ENCODE results near the gene PCTP. TPM values are rescaled to one million over a fixed set of nuclear protein-coding genes. Genes with fewer than 3 reads are reported as not detected.

PCTP gene
- total RNA-seq, 4 donors from 2014 or later = 11.2 to 17.4 (median 11.8) TPM

GRCh38 chr17:55728361-55728760, 22.5 kb upstream of the PCTP start:
- intact Hi-C loops (cut with DNase I) = no loop called here
- H3K36me3 ChIP-seq = no peaks in the 10 kb centered on the region
- WGBS = 93% methylated on average over 3 of the region's 5 CpGs
- H3K4me1 ChIP-seq = peaks cover 24 to 84% (median 78%) of the 10 kb centered on the region in 4 donors
- H3K4me3 ChIP-seq = no peak overlapping the region
- no peak for DNase-seq (ENCODE audit: extremely low spot score)
- H3K27me3 ChIP-seq = no peaks in the 10 kb centered on the region
- TF ChIP-seq CTCF (IDR thresholded peaks at IDR 0.05) = no peak
- no peaks in the 10 kb centered on the region for H3K9me3 ChIP-seq
- peak overlapping the region; percentile 15 to 66 (median 32) for H3K27ac ChIP-seq (replicated peaks in 1 of 4)

DNA sequence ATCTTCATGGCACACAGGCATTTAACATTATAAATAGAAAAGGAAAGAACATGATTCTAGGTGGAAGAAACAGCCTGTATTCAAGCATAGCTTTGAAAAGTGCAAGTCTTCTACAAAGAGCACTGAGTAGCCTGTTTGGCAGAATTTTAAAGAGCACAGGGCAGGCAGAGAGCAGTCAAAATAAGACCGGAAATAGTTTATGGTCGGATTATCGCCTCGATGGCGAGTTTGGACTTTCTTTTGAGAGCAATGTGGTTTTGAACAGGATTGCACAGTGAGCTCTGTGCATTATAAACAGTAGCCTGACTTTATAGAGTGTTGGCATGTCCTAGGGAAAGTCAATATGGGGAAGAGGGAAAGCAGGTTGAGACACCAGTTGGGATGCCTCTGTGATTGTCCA, 22.0 kb upstream of the PCTP start:
- 79% methylated on average over 5 of the region's 5 CpGs for WGBS
- no peaks in the 10 kb centered on the region for H3K27me3 ChIP-seq
- TF ChIP-seq CTCF (IDR thresholded peaks at IDR 0.05) (no peak), EP300 (IDR thresholded peaks at IDR 0.05) (no peak), POLR2A (IDR thresholded peaks at IDR 0.05; ENCODE audit: low read depth) (no peak)
- H3K36me3 ChIP-seq = no peaks in the 10 kb centered on the region
- no peak for DNase-seq (ENCODE audit: extremely low spot score)
- intact Hi-C loops (cut with DNase I) = no loop called here
- peak overlapping the region; percentile 15 to 66 (median 32) for H3K27ac ChIP-seq (replicated peaks in 1 of 4)
- peaks cover 26 to 86% (median 82%) of the 10 kb centered on the region in 4 donors for H3K4me1 ChIP-seq
- no peak overlapping the region for H3K4me3 ChIP-seq
- no peaks in the 10 kb centered on the region for H3K9me3 ChIP-seq

- Histone ChIP-seq H3K4me3 (no peak overlapping the region), H3K27ac (replicated peaks in 1 of 4) (peak overlapping the region in 2 of 4 donors; percentile 79 to 80)
- intact Hi-C loops (cut with DNase I) = no loop called here
Measured at GRCh38 chr17:55729484-55729883, 21.4 kb upstream of the PCTP start.

GRCh38 chr17:55730380-55730779, 20.5 kb upstream of the PCTP start:
- peak overlapping the region; percentile 72 to 80 (median 80) for H3K27ac ChIP-seq (replicated peaks in 1 of 4)
- intact Hi-C loops (cut with DNase I) = no loop called here
- H3K36me3 ChIP-seq = no peaks in the 10 kb centered on the region
- peaks cover 28 to 88% (median 79%) of the 10 kb centered on the region in 4 donors for H3K4me1 ChIP-seq
- DNase-seq (ENCODE audit: extremely low spot score) = no peak
- peak overlapping the region in 2 of 4 donors; percentile 29 to 36 for H3K4me3 ChIP-seq
- TF ChIP-seq EP300 (IDR thresholded peaks at IDR 0.05) = no peak
- no peak for TF ChIP-seq POLR2AphosphoS5 (IDR thresholded peaks at IDR 0.05)
- no peak for TF ChIP-seq CTCF (IDR thresholded peaks at IDR 0.05)
- TF ChIP-seq POLR2A (IDR thresholded peaks at IDR 0.05; ENCODE audit: low read depth) = no peak
- WGBS = 27% methylated on average over 1 of the region's 1 CpG
- H3K9me3 ChIP-seq = no peaks in the 10 kb centered on the region
- no peaks in the 10 kb centered on the region for H3K27me3 ChIP-seq

More at GRCh38 chr17:55729484-55729883, 21.4 kb upstream of the PCTP start:
- no peak for TF ChIP-seq POLR2AphosphoS5 (IDR thresholded peaks at IDR 0.05)
- no peak for TF ChIP-seq POLR2A (IDR thresholded peaks at IDR 0.05; ENCODE audit: low read depth)
- no peak for TF ChIP-seq EP300 (IDR thresholded peaks at IDR 0.05)
- TF ChIP-seq CTCF (IDR thresholded peaks at IDR 0.05) = no peak
- 61% methylated on average over 1 of the region's 1 CpG for WGBS
- Histone ChIP-seq H3K36me3 (no peaks in the 10 kb centered on the region), H3K27me3 (no peaks in the 10 kb centered on the region), H3K4me1 (peaks cover 28 to 92% (median 86%) of the 10 kb centered on the region in 4 donors), H3K9me3 (no peaks in the 10 kb centered on the region)
- no peak for DNase-seq (ENCODE audit: extremely low spot score)

DNA sequence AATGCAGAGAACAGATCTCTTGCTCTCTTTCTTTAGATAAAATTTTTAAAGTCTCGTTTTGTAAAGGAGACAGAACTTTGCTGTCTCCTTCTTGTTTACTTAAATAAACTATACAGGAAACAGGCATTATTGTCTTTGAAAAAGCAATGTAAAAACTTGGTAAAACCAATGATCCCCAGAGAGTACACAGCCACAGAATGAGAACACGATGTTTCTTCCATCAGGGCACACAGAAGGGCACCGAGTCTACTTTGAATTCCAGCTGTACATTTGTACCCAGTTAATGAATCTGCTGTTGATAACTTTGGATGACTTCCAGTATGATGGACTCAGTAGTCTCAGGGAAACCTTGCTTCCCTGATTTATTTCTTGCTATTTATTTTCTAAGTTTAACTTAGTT, 20.0 kb upstream of the PCTP start:
- no peak for DNase-seq (ENCODE audit: extremely low spot score)

More for the DNA sequence above, 20.0 kb upstream of the PCTP start:
- intact Hi-C loops (cut with DNase I) = no loop called here
- peak overlapping the region; percentile 29 to 38 (median 32) for H3K4me3 ChIP-seq
- WGBS = 41% methylated on average over 3 of the region's 3 CpGs
- H3K36me3 ChIP-seq = no peaks in the 10 kb centered on the region
- no peak for TF ChIP-seq CTCF (IDR thresholded peaks at IDR 0.05)
- peak; percentile 54 for TF ChIP-seq EP300 (IDR thresholded peaks at IDR 0.05)
- TF ChIP-seq POLR2A (IDR thresholded peaks at IDR 0.05; ENCODE audit: low read depth) = no peak
- peak in 1 of 2 donors; percentile 58 for TF ChIP-seq POLR2AphosphoS5 (IDR thresholded peaks at IDR 0.05)
- peaks cover 28 to 84% (median 78%) of the 10 kb centered on the region in 4 donors for H3K4me1 ChIP-seq
- H3K27me3 ChIP-seq = no peaks in the 10 kb centered on the region
- H3K27ac ChIP-seq (replicated peaks in 1 of 4) = peak overlapping the region; percentile 72 to 80 (median 80)
- no peaks in the 10 kb centered on the region for H3K9me3 ChIP-seq
